ENCODE measurements around the gene CCDC74B. TPM values are rescaled to one million over a fixed set of nuclear protein-coding genes. Genes with fewer than 3 reads are reported as not detected.
"Not testable (repeated sequence)": the region's sequence is repeated elsewhere in the genome, so short reads cannot be mapped to it uniquely, and the experiment has no call there.

CCDC74B gene
- total RNA-seq, 1 donor from 2014 or later, result 1.0 TPM

- peak; percentile 85 for DNase-seq (ENCODE audit: low spot score)
- Mint-ChIP-seq H3K4me1 (ENCODE audit: low read depth) (no peaks in the 10 kb centered on the region), H3K27ac (ENCODE audit: unreplicated experiment) (no peak overlapping the region), H3K36me3 (ENCODE audit: low read depth) (peaks cover 4% of the 10 kb centered on the region), H3K27me3 (ENCODE audit: low read depth) (no peaks in the 10 kb centered on the region), H3K9me3 (ENCODE audit: low read depth) (no peaks in the 10 kb centered on the region), H3K4me3 (ENCODE audit: unreplicated experiment) (no peak overlapping the region)
- no peak for TF ChIP-seq CTCF (IDR thresholded peaks at IDR 0.05)
Measured at GRCh38 chr2:130152816-130153595, 8.1 kb upstream of the CCDC74B start.

- not testable (repeated sequence) for H3K9me3 Mint-ChIP-seq (ENCODE audit: low read depth); H3K4me3 Mint-ChIP-seq (ENCODE audit: unreplicated experiment); H3K36me3 Mint-ChIP-seq (ENCODE audit: low read depth); H3K4me1 Mint-ChIP-seq (ENCODE audit: low read depth); H3K27me3 Mint-ChIP-seq (ENCODE audit: low read depth); H3K27ac Mint-ChIP-seq (ENCODE audit: unreplicated experiment)
- peak; percentile 74 for DNase-seq (ENCODE audit: low spot score)
Measured at GRCh38 chr2:130152136-130152815, 7.4 kb upstream of the CCDC74B start.

- H3K4me1 Mint-ChIP-seq (ENCODE audit: low read depth); H3K36me3 Mint-ChIP-seq (ENCODE audit: low read depth); H3K9me3 Mint-ChIP-seq (ENCODE audit: low read depth); H3K4me3 Mint-ChIP-seq (ENCODE audit: unreplicated experiment); H3K27me3 Mint-ChIP-seq (ENCODE audit: low read depth); H3K27ac Mint-ChIP-seq (ENCODE audit: unreplicated experiment): not testable (repeated sequence)
- peak; percentile 54 for DNase-seq (ENCODE audit: low spot score)
Measured at GRCh38 chr2:130151145-130151512, 6.2 kb upstream of the CCDC74B start.

- Mint-ChIP-seq H3K27me3 (ENCODE audit: low read depth) (no peaks in the 10 kb centered on the region), H3K4me1 (ENCODE audit: low read depth) (no peaks in the 10 kb centered on the region), H3K27ac (ENCODE audit: unreplicated experiment) (no peak overlapping the region), H3K36me3 (ENCODE audit: low read depth) (peaks cover 4% of the 10 kb centered on the region), H3K4me3 (ENCODE audit: unreplicated experiment) (no peak overlapping the region), H3K9me3 (ENCODE audit: low read depth) (no peaks in the 10 kb centered on the region)
- no peak for TF ChIP-seq CTCF (IDR thresholded peaks at IDR 0.05)
- DNase-seq (ENCODE audit: low spot score), result peak; percentile 83
Measured at GRCh38 chr2:130150181-130151144, 5.6 kb upstream of the CCDC74B start.

GRCh38 chr2:130148515-130148914 lies 3.6 kb upstream of the CCDC74B start:
- not testable (repeated sequence) for H3K36me3 Mint-ChIP-seq (ENCODE audit: low read depth); H3K27ac Mint-ChIP-seq (ENCODE audit: unreplicated experiment); H3K9me3 Mint-ChIP-seq (ENCODE audit: low read depth); H3K4me1 Mint-ChIP-seq (ENCODE audit: low read depth); H3K27me3 Mint-ChIP-seq (ENCODE audit: low read depth); H3K4me3 Mint-ChIP-seq (ENCODE audit: unreplicated experiment)
- peak; percentile 2 for DNase-seq (ENCODE audit: low spot score)

GRCh38 chr2:130143266-130144039 lies 1.5 kb downstream of the CCDC74B start:
- Mint-ChIP-seq H3K4me3 (ENCODE audit: unreplicated experiment) (peak overlapping the region; percentile 82), H3K4me1 (ENCODE audit: low read depth) (peaks cover 11% of the 10 kb centered on the region)
- DNase-seq (ENCODE audit: low spot score), result peak; percentile 58
- not testable (repeated sequence) for H3K9me3 Mint-ChIP-seq (ENCODE audit: low read depth); H3K27me3 Mint-ChIP-seq (ENCODE audit: low read depth); H3K27ac Mint-ChIP-seq (ENCODE audit: unreplicated experiment); H3K36me3 Mint-ChIP-seq (ENCODE audit: low read depth)

GRCh38 chr2:130142396-130143265 lies 2.3 kb downstream of the CCDC74B start:
- DNase-seq (ENCODE audit: low spot score), result peak; percentile 63
- peak overlapping the region; percentile 59 for H3K4me3 Mint-ChIP-seq (ENCODE audit: unreplicated experiment)

GRCh38 chr2:130141645-130142370 lies 3.1 kb downstream of the CCDC74B start:
- DNase-seq (ENCODE audit: low spot score), result peak; percentile 77
- not testable (repeated sequence) for H3K27ac Mint-ChIP-seq (ENCODE audit: unreplicated experiment); H3K4me3 Mint-ChIP-seq (ENCODE audit: unreplicated experiment); H3K9me3 Mint-ChIP-seq (ENCODE audit: low read depth); H3K27me3 Mint-ChIP-seq (ENCODE audit: low read depth); H3K36me3 Mint-ChIP-seq (ENCODE audit: low read depth)
- H3K4me1 Mint-ChIP-seq (ENCODE audit: low read depth), result peaks cover 11% of the 10 kb centered on the region

More at GRCh38 chr2:130142396-130143265, 2.3 kb downstream of the CCDC74B start:
- not testable (repeated sequence) for H3K36me3 Mint-ChIP-seq (ENCODE audit: low read depth); H3K9me3 Mint-ChIP-seq (ENCODE audit: low read depth); H3K27ac Mint-ChIP-seq (ENCODE audit: unreplicated experiment); H3K27me3 Mint-ChIP-seq (ENCODE audit: low read depth)
- peaks cover 11% of the 10 kb centered on the region for H3K4me1 Mint-ChIP-seq (ENCODE audit: low read depth)

GRCh38 chr2:130141002-130141401 lies 3.9 kb downstream of the CCDC74B start:
- peak; percentile 46 for DNase-seq (ENCODE audit: low spot score)
- not testable (repeated sequence) for H3K4me3 Mint-ChIP-seq (ENCODE audit: unreplicated experiment); H3K27ac Mint-ChIP-seq (ENCODE audit: unreplicated experiment); H3K9me3 Mint-ChIP-seq (ENCODE audit: low read depth); H3K36me3 Mint-ChIP-seq (ENCODE audit: low read depth); H3K27me3 Mint-ChIP-seq (ENCODE audit: low read depth)
- peaks cover 11% of the 10 kb centered on the region for H3K4me1 Mint-ChIP-seq (ENCODE audit: low read depth)
